ENCODE data around the gene ACTA2.

The ACTA2 gene

DNA sequence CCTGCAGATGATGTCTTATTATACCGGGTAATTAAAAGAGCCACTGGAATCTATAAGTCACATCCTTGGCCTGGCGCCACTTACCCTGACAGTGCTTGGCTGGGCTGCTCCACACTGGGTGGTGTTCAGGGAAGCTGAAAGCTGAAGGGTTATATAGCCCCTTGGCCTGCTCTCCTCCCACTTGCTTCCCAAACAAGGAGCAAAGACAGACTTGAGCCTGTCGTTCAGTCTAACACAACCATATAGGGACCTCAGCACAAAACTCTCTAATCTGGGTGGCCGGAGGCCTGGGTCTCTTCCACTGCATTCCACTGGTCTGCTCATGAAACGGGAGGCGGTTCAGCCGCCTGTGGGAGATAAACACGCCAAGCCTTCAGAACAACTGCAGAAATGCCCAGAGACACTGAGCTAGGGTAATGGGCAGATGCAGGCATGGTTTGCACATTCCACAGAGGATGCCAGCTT lies at the start of gene ACTA2:
Gene ACTA2, minus strand, starts transcription at position 127 of the 465 bp plus-strand sequence. CDS start 3,843 bp downstream, outside the sequence.
- no peak for DNase-seq (ENCODE audit: low spot score)

DNA sequence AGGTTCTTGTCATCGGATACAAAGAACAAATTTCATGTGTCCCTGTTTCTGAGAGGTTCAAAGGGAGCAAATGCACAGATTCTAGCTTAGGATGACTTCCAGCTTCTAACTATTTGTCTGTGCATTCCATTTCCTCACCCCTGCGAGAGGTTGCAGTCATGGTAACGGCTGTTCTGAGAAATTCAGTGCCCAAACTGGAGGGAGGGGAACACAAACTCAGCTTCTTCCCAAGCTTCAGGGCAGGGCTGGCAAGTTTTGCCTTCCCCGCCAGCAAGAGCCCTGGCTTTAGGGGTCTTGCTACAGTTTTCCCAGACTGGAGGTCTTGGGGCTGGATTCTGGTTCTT lies 49.1 kb upstream of the ACTA2 start:
- no peak for DNase-seq (ENCODE audit: low spot score)

DNA sequence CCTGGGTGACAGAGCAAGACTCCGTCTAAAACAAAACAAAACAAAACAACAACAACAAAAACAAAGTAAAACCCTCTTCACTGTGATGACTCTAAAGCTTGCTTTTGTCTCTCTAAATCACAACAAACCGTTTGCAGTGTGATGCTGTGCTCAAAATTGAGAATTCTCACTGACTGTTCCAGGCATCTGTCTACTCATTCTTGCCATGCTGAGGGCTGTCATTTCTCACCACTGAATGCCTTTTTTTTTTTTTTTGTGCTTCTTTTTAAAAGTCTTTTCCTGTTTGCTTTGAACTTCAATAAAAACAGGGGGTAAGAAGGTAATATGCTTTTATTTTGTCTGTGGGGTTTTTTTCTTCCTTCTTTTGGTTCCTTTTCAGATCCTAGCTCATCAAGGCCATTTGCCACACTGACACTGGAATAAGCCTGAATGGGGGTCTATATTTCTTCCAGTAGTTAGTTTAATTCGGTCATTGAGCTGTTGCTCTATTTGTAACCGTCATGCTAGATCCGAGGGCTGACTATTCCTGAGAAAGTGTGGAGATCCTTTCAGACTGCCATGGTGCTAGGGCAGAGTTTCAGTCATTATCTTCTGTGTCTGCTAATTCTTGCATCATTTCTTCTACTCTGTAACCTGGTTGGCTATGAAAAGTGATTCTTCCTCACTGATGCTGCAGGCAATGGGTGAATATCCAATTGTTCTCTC lies 48.6 kb upstream of the ACTA2 start:
- DNase-seq (ENCODE audit: low spot score): no peak

DNA sequence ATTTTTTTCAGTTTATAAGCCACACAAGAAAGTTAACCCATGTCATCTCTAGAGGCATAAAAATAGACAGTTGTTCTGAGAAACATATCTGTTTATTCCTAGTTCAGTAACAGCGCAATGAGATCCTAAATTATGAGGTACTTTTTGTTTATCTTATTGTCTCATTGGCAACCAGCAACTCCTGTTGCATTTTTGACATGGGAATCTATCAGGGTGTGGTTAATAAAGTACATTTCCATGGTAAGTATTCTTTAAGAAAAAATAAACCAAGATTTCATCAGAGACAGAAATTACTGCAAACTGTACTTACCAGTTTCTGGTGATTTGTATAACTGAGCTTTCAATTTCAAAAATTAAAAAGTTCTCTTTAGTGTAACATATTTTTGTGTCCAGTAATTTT lies 47.1 kb upstream of the ACTA2 start:
- DNase-seq (ENCODE audit: low spot score): no peak

DNA sequence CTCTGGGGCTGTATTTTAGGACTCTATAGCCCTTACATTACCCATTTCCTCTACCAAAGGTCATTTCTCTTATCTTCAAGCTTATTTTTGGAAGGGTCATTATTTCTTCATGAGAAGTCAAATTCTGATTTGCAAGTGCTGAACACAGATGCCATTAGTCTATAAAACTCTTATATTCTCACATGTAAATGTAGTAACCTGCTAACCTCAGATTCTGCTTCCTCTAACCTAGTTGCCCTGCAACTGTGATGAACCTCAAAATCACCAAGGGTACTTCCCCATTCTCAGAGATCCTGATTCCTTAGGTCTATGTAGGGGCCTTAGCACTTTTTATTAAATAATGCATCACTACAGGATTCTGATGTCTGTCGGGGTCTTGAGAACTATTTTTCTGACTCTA lies 44.4 kb upstream of the ACTA2 start:
- DNase-seq (ENCODE audit: low spot score): no peak

- DNase-seq (ENCODE audit: low spot score): no peak
Observed at GRCh38 chr10:88995156-88995876, 42.7 kb upstream of the ACTA2 start.

GRCh38 chr10:88994019-88994418 lies 41.4 kb upstream of the ACTA2 start:
- DNase-seq (ENCODE audit: low spot score): no peak

- DNase-seq (ENCODE audit: low spot score): no peak
Observed at GRCh38 chr10:88992921-88993524, 40.5 kb upstream of the ACTA2 start.

DNA sequence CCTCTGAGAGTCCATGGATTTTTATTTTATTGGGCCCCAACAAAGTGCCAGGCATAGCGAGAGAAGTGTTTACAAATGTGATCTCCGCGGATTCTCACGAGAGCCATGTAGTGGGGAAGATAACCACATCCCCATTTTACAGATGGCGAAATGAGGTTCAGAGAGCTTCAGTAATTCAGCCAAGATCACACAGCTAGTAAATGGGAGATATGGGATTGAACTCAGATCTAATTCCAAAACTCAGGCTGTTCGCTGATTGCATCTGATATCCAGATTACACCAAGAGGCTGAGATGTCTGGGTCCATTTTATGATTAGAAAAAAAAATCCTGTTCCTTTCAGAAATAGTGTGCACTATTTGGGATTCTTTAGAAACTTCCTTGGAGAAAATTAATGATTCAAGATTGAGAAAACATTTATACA lies 39.3 kb upstream of the ACTA2 start:
- DNase-seq (ENCODE audit: low spot score): no peak

- DNase-seq (ENCODE audit: low spot score): peak; percentile 19
Observed at GRCh38 chr10:88991161-88991898, 38.8 kb upstream of the ACTA2 start.

- no peak for DNase-seq (ENCODE audit: low spot score)
Observed at GRCh38 chr10:88990384-88991160, 38.0 kb upstream of the ACTA2 start, which contains the start of gene FAS. TSS of gene FAS (plus strand) at chr10:88990798. CDS start at chr10:88990877, 79 bp downstream.

- no peak for DNase-seq (ENCODE audit: low spot score)
Observed at GRCh38 chr10:88989824-88990383, 37.3 kb upstream of the ACTA2 start.

GRCh38 chr10:88989423-88989822 lies 36.9 kb upstream of the ACTA2 start:
- DNase-seq (ENCODE audit: low spot score): no peak

- DNase-seq (ENCODE audit: low spot score): no peak
Observed at GRCh38 chr10:88987840-88988239, 35.3 kb upstream of the ACTA2 start.

- no peak for DNase-seq (ENCODE audit: low spot score)
Observed at GRCh38 chr10:88987243-88987725, 34.7 kb upstream of the ACTA2 start.

GRCh38 chr10:88986549-88987242 lies 34.1 kb upstream of the ACTA2 start:
- DNase-seq (ENCODE audit: low spot score): peak; percentile 21

DNA sequence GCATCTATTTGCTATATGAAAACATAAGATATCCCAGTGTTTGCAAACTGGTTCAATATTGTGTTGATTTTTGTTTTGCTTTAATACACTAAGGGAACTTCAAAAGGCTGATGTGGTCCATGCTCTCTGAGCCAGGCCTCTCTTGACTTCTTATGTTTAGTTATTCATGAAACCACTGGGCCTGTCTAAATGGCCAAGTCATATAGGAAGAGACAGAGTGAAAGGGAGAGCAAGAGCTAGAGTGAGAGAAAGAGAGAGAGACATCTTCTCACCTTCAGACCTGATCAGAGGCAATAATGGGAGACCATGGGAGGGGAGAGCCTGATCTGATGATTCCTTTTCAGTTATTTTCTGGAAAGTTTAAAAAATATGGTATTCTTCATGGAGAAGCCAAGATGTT lies 32.0 kb upstream of the ACTA2 start:
- DNase-seq (ENCODE audit: low spot score): no peak

DNA sequence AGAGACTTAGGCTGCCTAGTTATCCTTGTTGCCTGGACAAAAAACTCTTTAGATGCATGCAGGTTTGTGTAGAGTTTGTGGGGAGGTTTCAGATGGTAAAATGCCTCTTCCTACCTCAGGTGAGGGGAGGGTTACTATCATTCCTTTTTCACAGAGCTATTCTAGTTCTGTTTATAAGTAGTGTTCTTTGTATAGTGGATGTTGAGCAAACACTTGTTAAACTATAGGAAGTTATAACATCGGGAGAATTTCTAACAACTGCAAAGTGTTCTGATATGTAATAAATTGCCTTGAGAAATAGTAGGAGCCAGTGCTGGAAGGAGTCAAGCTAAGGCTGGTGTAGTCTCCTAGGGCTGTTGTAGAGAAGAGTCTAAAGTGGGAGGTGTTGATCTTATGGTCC lies 31.4 kb upstream of the ACTA2 start:
- no peak for DNase-seq (ENCODE audit: low spot score)

- DNase-seq (ENCODE audit: low spot score): no peak
Observed at GRCh38 chr10:88983206-88983605, 30.6 kb upstream of the ACTA2 start.

DNA sequence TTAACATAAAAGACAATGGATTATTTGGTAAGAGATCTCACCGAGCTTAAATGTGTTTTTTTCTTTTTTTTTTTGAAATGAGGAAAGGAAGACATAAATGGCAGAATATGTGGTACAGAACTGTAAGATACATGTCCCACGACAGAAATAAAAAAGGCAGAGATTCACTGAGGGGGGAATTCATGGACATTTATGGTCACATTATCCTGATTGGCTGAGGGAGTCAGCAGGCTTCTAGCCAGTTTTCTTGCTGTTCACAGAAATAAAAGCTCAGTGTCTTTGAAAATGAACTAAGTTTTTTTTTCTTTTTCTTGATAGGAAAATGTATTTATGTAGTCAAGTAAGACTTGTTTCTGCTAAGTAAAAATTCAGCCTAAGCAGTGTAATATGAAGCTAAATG lies 29.8 kb upstream of the ACTA2 start:
- DNase-seq (ENCODE audit: low spot score): no peak

- no peak for DNase-seq (ENCODE audit: low spot score)
Observed at GRCh38 chr10:88981435-88981834, 28.9 kb upstream of the ACTA2 start.
